ENCODE measurements around the gene CDKN3. TPM values are rescaled to one million over a fixed set of nuclear protein-coding genes. Genes with fewer than 3 reads are reported as not detected.

CDKN3 gene
- polyA plus RNA-seq, 3 donors, result 0.45 to 1.8 (median 0.65) TPM

GRCh38 chr14:54369343-54369742 is 27.5 kb upstream of the CDKN3 start:
- no peak overlapping the region for H3K4me3 Mint-ChIP-seq
- no peak overlapping the region for H3K4me2 ChIP-seq (replicated peaks; ENCODE audit: extremely low read depth, low read length, poor library complexity, severe bottlenecking)
- H4K20me1 ChIP-seq (ENCODE audit: insufficient read depth, low read length), result no peaks in the 10 kb centered on the region
- no peak overlapping the region for H3K27ac ChIP-seq (ENCODE audit: low read depth in 1 of 2, low read length in 2 of 2)
- H3K4me1 Mint-ChIP-seq, result peaks cover 3% of the 10 kb centered on the region
- no peak for TF ChIP-seq CTCF (IDR thresholded peaks at IDR 0.05)
- WGBS (ENCODE audit: insufficient coverage), result no CpG with 5 or more reads among the region's 2 CpGs
- H3K79me2 ChIP-seq (ENCODE audit: insufficient read depth, low read length), result no peaks in the 10 kb centered on the region
- no peak overlapping the region for H3K9ac ChIP-seq (ENCODE audit: insufficient read depth, low read length, poor library complexity, severe bottlenecking)
- H3K36me3 ChIP-seq (replicated peaks in 1 of 2; ENCODE audit: control insufficient read depth in 1 of 2, insufficient read depth in 2 of 2, low read length in 2 of 2), result no peaks in the 10 kb centered on the region
- no peaks in the 10 kb centered on the region for H3K27me3 ChIP-seq (ENCODE audit: control insufficient read depth in 2 of 2, insufficient read depth in 2 of 2, low read length in 2 of 2)
- peak overlapping the region in 1 of 7 donors; percentile 79 for H3K27ac Mint-ChIP-seq
- no peaks in the 10 kb centered on the region for H3K4me1 ChIP-seq (ENCODE audit: control insufficient read depth in 1 of 2, insufficient read depth in 2 of 2, low read length in 2 of 2)
- no peaks in the 10 kb centered on the region for H3K9me3 Mint-ChIP-seq
- H2AFZ ChIP-seq (ENCODE audit: insufficient read depth, low read depth, low read length, poor library complexity, severe bottlenecking), result no peak overlapping the region
- H3K9me3 ChIP-seq (replicated peaks in 1 of 2; ENCODE audit: control insufficient read depth in 1 of 2, insufficient read depth in 1 of 2, low read length in 2 of 2), result no peaks in the 10 kb centered on the region
- no peak for DNase-seq
- no peak overlapping the region for H3K4me3 ChIP-seq (replicated peaks in 1 of 3; ENCODE audit: low read depth in 2 of 3, low read length in 3 of 3)
- intact Hi-C loops (cut with micrococcal nuclease), result no loop called here
- no peaks in the 10 kb centered on the region for H3K36me3 Mint-ChIP-seq
- no peaks in the 10 kb centered on the region for H3K27me3 Mint-ChIP-seq (ENCODE audit: low read depth in 3 of 3)

GRCh38 chr14:54370323-54371198 is 26.2 kb upstream of the CDKN3 start:
- H3K27ac ChIP-seq (ENCODE audit: low read depth in 1 of 2, low read length in 2 of 2), result no peak overlapping the region
- no peaks in the 10 kb centered on the region for H3K9me3 Mint-ChIP-seq
- no peak overlapping the region for H3K4me3 Mint-ChIP-seq
- no peaks in the 10 kb centered on the region for H4K20me1 ChIP-seq (ENCODE audit: insufficient read depth, low read length)
- TF ChIP-seq CTCF (IDR thresholded peaks at IDR 0.05), result no peak
- H3K4me2 ChIP-seq (replicated peaks; ENCODE audit: extremely low read depth, low read length, poor library complexity, severe bottlenecking), result no peak overlapping the region
- intact Hi-C loops (cut with micrococcal nuclease), result no loop called here
- no peak for DNase-seq
- H3K79me2 ChIP-seq (ENCODE audit: insufficient read depth, low read length), result no peaks in the 10 kb centered on the region
- peak overlapping the region in 2 of 7 donors; percentile 28 to 42 for H3K27ac Mint-ChIP-seq
- no peak overlapping the region for H3K4me3 ChIP-seq (replicated peaks in 1 of 3; ENCODE audit: low read depth in 2 of 3, low read length in 3 of 3)
- H3K4me1 ChIP-seq (ENCODE audit: control insufficient read depth in 1 of 2, insufficient read depth in 2 of 2, low read length in 2 of 2), result no peaks in the 10 kb centered on the region
- no peak overlapping the region for H3K9ac ChIP-seq (ENCODE audit: insufficient read depth, low read length, poor library complexity, severe bottlenecking)
- H3K27me3 ChIP-seq (ENCODE audit: control insufficient read depth in 2 of 2, insufficient read depth in 2 of 2, low read length in 2 of 2), result no peaks in the 10 kb centered on the region
- no peaks in the 10 kb centered on the region for H3K36me3 Mint-ChIP-seq
- H3K9me3 ChIP-seq (replicated peaks in 1 of 2; ENCODE audit: control insufficient read depth in 1 of 2, insufficient read depth in 1 of 2, low read length in 2 of 2), result no peaks in the 10 kb centered on the region
- peak overlapping the region; percentile 12 for H2AFZ ChIP-seq (ENCODE audit: insufficient read depth, low read depth, low read length, poor library complexity, severe bottlenecking)
- WGBS (ENCODE audit: insufficient coverage), result 76% methylated on average over 9 of the region's 11 CpGs
- H3K36me3 ChIP-seq (replicated peaks in 1 of 2; ENCODE audit: control insufficient read depth in 1 of 2, insufficient read depth in 2 of 2, low read length in 2 of 2), result no peaks in the 10 kb centered on the region
- peaks cover 0 to 2% (median 0%) of the 10 kb centered on the region in 3 donors for H3K27me3 Mint-ChIP-seq (ENCODE audit: low read depth in 3 of 3)
- peaks cover 3% of the 10 kb centered on the region for H3K4me1 Mint-ChIP-seq
